Stimulated activated CD4-positive, alpha-beta T cell treated with anti-CD3 and anti-CD28 coated beads, Interleukin-12 subunit alpha, Interleukin-12 subunit beta, amount 100 ng/mL, for 24 hours (primary cell): ENCODE data around the gene TRAF2.
"Not testable (repeated sequence)": the region's sequence is repeated elsewhere in the genome, so short reads cannot be mapped to it uniquely, and the experiment has no call there.

Experiments
- DNase-seq, 2 experiments: peaks; one replicate each; pipeline ENCODE4 v3.0.0-alpha.2; 2020; ENCODE audit warnings: low read depth in 2 of 2

TRAF2 gene

DNA sequence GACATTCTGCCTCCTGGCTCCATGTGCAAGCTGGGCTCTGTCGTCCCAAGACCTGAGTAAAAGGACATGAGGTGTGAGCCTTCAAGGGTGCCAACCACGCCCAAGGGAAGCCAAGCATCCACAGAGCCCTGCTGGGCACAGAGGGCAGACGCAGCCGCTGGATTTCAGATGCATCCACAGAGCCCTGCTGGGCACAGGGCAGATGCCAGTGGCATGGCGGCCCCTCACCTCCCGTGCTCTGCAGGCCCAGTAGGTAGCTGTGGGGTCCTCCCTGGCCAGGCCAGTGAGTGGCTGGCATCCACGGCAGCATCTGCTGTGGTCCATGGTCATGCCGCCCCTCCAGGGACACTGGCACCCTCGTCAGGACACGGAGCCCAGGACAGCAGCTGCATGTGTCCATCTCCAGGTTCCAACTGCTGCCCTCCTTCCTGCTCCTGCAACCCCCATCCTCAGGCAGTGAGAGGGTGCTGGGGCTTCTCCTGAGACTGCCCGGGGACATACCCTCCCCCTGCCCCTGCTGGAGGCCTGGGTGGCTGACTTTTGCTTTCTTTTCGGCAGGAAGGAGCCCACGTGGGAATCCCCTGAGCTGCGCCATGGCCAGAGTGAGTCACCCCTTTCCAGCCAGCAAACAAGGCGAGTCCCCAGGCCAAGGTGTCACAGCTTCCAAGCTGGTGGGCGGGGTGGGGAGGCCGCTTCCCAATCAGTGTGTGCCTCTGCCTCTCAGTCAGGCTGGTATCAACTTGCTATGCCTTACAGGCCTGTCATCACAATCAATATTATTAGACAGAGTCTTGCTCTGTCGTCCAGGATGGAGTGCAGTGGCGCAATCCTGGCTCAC, 4.0 kb upstream of the TRAF2 start:
- DNase-seq = peak; percentile 88 to 92

DNA sequence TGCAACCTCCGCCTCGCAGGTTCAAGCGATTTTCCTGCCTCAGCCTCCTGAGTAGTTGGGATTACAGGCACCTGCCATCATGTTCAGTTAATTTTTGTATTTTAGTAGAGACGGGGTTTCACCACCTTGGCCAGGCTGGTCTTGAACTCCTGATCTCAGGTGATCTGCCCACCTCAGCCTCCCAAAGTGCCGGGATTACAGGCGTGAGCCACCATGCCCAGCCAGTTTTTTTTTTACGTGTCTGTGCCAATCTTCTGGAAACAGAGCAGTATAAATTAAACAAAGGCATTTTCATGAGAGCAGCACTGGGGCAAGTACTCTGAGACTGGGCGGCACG, 3.4 kb upstream of the TRAF2 start:
- DNase-seq = not testable (repeated sequence)

DNA sequence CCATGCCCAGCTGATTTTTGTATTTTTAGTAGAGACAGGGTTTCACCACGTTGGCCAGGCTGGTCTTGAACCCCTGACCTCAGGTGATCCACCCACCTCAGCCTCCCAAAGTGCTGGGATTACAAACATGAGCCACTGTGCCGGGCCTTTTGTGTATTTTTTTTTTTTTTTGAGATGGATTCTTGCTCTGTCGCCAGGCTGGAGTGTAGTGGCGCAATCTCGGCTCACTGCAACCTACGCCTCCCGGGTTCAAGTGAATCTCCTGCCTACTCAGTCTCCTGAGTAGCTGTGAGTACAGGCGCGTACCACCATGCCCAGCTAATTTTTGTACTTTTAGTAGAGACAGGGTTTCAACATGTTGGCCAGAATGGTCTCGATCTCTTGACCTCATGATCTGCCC, 2.6 kb upstream of the TRAF2 start:
- not testable (repeated sequence) for DNase-seq

DNA sequence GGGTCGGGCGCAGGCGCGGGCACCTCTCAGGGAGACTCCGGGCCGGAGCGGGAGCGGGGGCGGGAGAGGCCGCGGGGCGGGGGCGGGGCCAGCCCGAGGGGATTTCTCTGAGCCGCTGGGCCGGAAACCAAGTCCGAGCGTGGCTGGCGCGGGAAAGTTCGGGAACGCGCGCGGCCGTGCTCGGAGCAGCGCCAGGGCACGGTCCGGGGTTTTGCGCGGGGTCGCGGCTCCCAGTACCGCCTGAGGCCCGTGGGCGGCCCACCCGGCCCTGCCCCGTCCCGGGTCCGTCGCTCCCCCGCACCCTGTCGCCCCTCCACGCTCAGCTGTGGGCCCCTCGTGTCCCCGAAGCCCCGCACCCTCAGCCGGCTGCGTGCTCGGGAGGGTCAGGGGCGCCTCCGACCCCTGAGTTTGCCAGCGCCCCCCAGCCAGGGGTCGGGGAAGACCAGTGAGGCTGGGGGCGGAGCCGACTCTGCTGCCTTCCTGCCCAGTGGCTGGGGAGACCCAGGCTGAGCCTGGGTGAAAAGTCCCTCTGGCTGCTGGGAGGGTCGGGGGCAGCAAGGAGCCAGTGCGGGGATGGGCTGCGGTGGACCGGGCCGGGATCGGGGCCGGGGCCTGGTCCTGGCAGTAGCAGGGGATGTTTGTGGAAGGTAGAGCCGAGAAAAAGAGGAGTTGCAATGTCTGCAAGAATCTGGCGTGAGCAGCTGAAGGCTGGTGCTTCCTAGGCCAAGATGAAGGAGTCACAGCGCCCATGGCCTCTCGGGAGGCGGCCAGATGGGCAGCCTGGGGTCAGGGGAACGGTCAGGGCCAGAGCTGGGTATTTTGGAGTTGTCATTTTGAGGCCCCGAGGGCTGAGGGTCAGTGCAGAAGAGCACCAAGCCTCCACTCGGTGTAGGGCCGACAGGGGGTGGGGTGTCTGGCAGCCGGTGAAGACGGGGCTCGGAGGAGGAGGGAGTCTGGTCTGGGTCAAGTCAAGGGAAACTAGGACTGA, 588 bp downstream of the TRAF2 start:
- peak in 1 of 2 experiments; percentile 23 for DNase-seq

DNA sequence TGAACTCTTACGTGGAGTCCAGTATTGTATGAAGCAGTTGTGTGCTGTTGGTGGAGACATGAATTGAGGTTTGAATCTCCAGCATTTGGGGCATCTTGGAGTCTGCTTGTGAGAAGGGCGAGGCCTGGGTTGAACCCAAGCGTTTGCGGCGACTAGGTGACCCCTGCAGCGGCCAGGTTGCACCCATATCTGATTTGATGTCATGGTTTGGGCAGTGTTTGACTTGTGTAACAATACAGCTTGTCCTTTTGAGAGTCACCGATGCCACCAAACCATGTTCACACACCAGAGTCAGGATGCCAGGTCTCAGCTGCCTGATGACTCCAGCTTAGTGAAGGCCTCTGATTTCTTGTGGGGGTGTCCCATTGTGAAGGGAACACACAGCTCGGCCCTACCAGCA, 2.1 kb downstream of the TRAF2 start:
- DNase-seq = no peak

DNA sequence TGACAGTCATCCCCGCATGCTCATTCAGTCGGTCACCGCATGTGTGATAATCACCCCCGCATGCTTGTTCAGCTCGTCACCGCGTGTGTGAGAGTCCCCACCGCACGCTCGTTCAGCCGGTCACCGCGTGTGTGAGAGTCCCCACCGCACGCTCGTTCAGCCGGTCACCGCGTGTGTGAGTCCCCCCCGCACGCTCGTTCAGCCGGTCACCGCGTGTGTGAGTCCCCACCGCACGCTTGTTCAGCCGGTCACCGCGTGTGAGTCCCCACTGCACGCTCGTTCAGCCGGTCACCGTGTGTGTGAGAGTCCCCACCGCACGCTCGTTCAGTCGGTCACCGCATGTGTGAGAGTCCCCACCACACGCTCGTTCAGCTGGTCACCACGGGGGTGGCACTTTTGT, 3.5 kb downstream of the TRAF2 start:
- DNase-seq = no peak

DNA sequence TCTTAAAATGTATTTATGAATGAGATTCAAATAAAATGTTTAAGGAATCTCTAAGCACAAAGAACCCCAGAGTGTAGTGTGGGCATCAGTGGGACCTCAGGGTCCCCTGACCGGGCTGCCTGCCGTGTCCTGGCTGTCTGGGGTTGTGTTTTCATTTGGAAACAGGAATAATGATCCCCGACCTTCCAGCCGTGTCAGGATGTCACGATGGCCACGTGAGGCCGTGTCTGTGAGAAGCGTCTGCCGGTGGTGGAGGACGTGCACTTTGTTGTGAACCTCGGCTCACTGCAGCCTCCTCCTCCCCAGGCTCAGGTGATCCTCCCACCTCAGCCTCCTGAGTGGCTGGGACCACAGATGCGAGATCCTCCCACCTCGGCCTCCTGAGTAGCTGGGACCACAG, 4.3 kb downstream of the TRAF2 start:
- DNase-seq = no peak

DNA sequence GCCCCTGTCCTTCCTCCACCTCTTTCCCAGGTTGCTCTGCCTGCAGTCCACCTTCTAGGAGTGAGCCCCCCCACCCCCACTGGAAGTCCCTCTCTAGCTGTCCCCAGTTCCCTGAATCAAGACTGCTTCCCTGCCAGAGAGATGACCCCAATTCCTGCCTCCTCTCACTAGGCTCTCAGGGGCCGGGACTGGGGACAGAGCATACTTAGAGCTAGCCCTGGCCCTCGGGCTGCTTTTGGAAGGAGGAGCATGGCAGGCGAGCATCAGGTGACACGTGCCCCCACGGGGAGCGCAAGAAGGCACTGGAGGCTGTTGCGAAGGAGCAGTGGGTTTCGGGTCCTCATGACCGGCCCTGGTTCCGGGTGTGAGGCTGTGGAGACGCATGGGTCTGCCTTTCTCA, 9.7 kb downstream of the TRAF2 start:
- no peak for DNase-seq

DNA sequence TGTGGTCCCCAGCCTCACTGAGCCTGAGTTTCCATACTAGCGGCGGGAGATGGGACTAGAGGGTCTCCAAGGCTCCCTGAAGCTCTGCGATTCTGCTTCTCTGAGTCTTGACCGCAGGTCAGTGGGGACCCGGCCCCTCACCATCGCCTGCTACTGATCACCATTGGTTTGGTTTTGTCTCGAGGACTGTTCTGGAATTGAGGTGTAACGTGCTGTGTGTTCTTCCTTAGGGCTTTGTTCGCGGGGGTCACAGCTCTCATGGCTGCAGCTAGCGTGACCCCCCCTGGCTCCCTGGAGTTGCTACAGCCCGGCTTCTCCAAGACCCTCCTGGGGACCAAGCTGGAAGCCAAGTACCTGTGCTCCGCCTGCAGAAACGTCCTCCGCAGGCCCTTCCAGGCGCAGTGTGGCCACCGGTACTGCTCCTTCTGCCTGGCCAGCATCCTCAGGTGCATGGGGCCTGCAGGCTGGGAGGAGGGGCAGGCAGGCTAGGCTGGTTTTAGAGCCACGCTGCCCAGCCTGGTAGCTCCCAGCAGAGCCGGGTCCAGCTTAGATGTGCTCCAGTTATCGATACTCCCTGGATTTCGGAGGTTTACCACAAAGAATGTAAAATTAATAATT, 12.3 kb downstream of the TRAF2 start:
- DNase-seq = no peak

DNA sequence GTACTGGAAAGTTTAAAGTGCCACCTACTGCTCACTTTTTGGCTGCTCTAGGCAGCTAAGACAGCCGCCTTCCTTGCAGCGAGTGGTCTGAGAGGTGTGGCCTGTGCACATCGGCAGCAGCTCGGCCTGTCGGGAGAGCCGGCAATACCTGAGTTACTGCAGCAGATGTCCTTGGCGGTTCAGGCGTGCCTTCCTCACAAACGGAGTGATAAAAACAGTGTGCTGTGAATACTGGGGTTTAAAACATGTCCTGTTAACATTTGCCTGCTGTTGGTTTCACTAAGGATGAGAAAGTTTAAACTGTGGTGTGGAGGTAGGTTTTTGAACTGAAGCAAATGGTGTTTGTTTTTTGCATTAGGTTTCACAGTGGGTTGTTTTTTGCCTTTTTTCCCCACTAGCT, 12.9 kb downstream of the TRAF2 start:
- DNase-seq = no peak

DNA sequence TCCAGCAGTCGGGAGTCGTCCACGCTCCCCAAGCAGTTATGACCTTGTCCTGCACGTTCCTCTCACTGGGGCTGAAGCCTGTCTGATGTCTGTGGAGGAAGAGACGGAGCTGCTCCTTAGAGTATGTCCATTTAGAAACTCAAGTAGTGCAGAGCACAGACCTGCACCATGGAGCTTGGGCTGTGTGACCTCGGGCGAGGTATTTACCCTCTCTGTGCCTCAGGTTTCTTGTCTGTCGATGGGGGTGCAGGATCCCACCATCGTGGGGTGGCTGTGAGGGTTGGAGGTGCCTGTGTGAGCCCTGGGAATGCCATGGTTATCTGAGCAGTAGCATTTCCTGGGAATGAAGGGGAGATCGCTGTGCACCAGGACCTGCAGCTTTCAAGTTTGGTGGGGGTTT, 14.2 kb downstream of the TRAF2 start:
- no peak for DNase-seq

DNA sequence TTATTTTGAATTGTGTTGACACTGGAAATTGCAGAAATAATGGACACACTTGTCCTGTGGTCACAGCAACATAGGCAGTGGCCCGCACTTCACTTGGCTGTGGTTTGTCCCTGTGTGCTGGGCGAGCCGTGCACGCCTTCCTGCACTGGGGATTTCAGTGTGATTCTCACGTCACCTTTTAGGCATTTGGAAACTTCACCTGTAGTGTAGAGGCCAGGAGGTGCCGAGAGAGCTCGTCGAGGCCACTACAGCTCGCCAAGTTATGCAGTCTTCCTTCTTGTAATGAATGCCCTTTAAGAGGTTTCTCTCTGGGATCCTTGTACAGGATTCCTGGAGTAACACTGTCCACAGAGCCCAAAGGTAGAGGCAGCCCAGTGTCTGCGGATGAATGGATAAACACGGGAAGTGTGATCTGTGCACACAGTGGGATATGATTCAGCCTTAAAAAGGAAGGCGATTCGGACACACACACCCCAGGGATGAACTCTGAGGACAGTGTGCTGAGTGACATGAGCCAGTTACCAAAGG, 14.7 kb downstream of the TRAF2 start:
- DNase-seq = no peak

DNA sequence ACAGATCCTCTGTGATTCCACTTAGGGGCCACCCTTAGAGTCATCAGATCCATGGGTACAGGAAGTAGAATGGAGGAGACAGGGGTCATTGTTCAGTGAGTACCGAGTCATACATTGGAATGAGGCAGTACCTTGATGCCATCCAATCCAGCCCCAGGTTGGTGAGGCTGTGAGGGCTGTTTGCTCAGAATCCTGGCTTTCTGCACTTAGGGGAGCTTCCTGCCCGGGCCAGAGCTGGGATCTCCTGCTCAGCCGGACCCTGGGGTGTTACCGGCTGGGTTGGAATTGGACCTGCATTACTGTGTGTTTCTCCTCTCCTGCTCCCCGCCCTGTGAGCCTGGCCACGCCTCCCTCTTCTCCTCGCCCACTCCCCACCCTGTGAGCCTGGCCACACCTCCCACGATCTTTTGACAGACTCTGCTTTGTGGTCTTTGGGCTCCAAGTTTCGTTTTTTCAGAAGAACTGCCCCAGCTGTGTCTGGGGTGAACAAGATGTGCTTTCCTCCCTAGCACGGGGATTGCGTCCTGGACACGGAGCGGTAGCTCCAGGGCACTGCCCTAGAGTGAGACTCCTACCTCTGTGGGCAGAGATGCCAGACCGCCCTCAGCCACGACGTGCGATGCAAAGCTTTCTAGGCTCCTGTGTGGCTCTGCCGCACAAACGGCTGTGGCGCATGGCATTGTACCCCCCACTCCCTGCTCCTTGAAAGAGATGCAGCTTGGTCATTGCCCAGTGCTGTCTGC, 15.4 kb downstream of the TRAF2 start:
- peak; percentile 57 to 78 for DNase-seq

DNA sequence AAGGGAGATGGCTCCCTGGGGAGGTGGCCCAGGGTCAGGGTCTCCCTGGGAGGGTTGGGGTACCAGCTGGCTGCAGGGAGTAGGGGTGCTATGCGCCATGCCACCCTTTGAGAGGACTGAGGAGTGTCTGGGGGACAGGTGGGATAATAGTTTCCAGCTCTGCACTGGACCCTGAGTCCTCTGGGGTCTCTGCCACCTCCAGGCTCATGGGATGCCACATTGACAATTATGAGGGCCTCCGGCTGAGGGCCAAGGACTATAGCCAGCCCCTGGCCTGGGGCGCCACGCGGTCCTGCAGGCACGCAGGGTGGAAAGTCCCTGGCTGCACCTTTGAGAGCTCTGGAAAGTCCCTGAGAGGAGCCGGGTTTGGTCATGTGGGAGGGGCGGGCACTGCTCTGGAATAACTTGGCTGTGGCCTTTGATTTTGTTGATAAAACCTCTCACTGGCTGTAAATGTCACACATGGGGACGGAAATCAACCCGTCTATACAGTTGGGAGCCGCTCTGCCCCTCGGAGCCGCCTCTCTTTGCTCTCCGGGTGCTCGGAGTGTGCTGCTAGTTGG, 16.0 kb downstream of the TRAF2 start:
- peak; percentile 79 to 88 for DNase-seq

DNA sequence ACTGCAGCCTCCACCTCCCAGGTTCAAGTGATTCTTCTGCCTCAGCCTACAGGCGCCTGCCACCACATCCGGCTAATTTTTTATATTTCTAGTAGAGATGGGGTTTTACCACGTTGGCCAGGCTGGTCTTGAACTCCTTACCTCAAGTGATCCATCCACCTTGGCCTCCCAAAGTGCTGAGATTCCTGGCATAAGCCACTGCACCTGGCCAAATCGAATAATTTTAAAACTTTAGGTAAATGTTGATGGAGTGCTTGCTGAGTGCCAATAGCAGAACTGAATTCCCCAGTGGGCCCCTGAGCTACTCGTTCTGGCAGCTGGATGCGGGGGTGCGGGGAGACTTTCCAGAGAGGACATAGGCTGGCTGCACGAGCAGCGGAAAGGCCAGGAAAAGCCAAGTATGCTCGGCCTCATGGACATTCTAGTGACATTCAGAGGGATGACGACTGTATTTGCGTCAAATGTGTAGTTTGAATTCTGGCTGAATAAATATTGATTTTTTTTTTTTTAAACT, 16.8 kb downstream of the TRAF2 start:
- DNase-seq = no peak

DNA sequence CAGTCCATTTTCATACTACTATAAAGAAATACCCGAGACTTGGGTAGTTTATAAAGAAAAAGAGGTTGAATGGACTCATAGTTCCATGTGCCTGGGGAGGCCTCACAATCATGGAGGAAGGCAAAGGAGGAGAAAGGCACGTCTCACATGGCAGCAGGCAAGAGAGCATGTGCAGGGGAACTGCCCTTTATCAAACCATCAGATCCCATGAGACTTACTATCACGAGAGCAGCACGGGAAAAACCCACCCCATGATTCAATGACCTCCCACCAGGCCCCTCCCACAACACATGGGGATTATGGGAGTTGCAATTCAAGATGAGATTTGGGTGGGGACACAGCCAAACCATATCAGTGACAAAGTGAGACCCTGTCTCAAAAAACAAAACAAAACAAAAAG, 19.9 kb downstream of the TRAF2 start:
- no peak for DNase-seq

DNA sequence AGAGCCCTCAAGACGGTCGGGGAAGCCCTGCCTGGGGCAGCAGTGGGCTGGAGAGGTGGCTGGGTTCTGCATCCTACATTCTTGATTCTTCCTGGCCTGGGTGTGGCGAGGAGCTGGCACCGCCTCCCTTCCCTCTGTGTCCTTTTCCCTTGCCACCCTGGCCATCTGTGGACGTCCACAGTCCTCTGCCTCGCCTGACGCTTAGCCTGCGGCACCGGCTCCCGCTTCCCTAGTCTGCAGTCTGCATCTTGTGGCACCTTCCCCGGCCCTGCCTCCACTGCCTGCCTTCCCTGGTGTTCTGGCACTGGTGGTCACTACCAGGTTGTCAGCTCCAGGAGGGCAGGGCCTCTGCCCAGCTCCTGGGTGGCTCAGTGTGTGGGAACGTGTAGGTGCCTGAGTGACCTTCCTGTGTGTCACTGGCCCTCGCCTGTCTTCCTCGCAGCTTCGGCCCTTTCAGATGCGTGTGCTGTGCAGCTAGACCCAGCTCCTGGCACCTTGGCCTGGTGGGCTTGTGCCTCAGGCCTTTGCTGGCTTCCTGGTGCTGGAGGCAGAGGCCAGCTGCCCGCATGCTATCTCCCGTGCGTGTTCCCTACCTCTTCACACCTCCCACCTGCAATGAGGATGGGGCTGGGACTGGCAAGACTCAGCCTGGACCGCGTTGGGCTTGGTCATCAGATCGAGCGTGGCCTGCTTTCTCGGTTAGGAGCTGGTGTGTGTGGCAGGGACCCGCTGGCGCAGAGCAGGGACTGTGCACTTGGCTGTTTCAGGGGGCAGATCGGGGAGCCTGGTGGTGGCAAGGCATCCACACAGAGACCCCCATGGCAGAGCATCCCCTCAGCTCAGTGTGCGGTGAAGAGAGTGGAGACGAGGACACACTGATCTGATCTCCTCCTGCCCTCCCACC, 20.9 kb downstream of the TRAF2 start:
- DNase-seq = no peak

DNA sequence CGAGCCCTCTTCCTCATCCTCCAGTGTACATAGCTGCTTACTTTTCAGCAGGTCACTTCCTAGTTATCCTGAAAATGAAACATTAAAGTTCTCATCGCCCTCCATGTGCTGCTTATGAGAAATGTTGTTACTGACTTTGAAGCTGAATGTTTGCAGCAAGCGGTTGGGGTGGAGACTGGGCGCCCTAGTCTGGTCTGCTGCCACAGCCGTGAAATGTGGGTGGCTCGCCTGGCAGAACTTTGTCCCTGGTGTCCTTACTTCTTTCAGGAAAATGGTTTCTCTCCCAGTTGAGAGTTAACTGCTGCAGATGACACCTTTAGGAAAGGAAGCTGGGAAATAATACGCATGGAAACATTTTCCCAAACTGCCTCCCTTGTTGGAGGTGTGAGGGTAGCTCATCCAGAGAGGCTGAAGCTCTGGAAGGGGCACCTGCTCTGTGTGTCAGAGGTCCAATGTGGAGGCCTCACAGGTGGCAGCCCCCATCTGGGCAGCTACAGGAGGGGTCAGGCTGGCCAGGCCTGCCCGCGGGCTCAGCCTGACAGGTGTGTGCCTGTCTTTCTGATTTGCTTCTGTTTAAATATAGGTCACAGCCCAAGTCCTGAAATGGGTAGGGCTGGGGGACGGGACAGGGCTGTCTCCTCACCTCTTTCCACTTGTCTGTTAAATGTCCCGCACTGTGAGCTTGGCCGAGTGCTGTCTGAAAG, 24.0 kb downstream of the TRAF2 start:
- DNase-seq = no peak

DNA sequence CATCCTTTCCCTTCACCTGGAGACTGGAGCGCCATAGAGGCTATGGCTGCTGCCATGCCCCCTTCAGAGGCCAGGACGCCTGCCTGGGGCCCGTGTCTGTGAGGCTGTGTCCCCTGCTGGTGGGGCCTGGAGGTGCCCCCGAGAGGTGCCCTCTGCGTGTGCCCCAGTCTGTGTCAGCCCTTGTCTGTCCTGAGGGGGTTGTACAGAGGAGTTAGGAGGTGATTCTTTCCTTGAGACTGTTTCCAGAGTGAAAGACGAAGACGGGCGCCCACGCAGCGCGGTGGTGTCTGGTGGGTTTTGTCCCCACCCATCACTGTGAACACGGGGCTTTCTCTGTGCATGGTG, 24.6 kb downstream of the TRAF2 start:
- no peak for DNase-seq
